WTC11 (cell line): ENCODE results near the gene NOXA1. TPM values are rescaled to one million over a fixed set of nuclear protein-coding genes. Genes with fewer than 3 reads are reported as not detected.

Experiments
- ATAC-seq: fragments of 200-7000 bp; cut with Tn5 transposase; 2 replicates; pipeline ENCODE4 v1.10.0; 2021; ENCODE audit warnings: mild to moderate bottlenecking, moderate library complexity
- CTCF ChIA-PET: fragments of 300-600 bp; sonication (Branson Sonifier 250); formaldehyde crosslinking; loops from one replicate; lab custom pipeline; 2021; ENCODE audit warnings: antibody characterized with exemption; lab: Charles Lee
- POLR2A ChIA-PET: fragments of 350-600 bp; sonication (Branson Sonifier 250); formaldehyde crosslinking; loops from one replicate; lab custom pipeline; 2021; ENCODE audit warnings: antibody characterized with exemption; lab: Charles Lee
- DNase-seq: peaks from one replicate; pipeline ENCODE4 v3.0.0; 2021; ENCODE audit warnings: low spot score
- H3K27ac Mint-ChIP-seq: 2 replicates; pipeline ENCODE4 v1.8.0; 2021; ENCODE audit warnings: mixed read lengths
- H3K27me3 Mint-ChIP-seq: 2 replicates; pipeline ENCODE4 v1.8.0; 2021; ENCODE audit warnings: low read depth, mild to moderate bottlenecking, moderate library complexity, mixed read lengths
- H3K36me3 Mint-ChIP-seq: 2 replicates; pipeline ENCODE4 v1.8.0; 2021; ENCODE audit warnings: mixed read lengths
- H3K4me1 Mint-ChIP-seq: 2 replicates; pipeline ENCODE4 v1.8.0; 2022; ENCODE audit warnings: mixed read lengths
- H3K4me3 Mint-ChIP-seq: 2 replicates; pipeline ENCODE4 v1.8.0; 2021; ENCODE audit warnings: mild to moderate bottlenecking, moderate library complexity, mixed read lengths
- H3K9me3 Mint-ChIP-seq: 2 replicates; pipeline ENCODE4 v1.8.0; 2021; ENCODE audit warnings: mixed read lengths
- ATF1 ChIP-seq: sonication (generic); formaldehyde crosslinking; IDR thresholded peaks from 2 replicates; pipeline ENCODE4 v1.8.1; 2023; ENCODE audit warnings: mild to moderate bottlenecking, moderate library complexity, missing genetic modification reagents
- ESRRA ChIP-seq: sonication (generic); formaldehyde crosslinking; IDR thresholded peaks from 2 replicates; pipeline ENCODE4 v1.8.1; 2022; ENCODE audit warnings: mild to moderate bottlenecking, missing genetic modification reagents, borderline replicate concordance
- GTF2I ChIP-seq: fragments of 250-450 bp; sonication (Bioruptor Pico); conservative IDR thresholded peaks from 2 replicates; pipeline ENCODE4 v1.4.0; 2021; ENCODE audit warnings: mild to moderate bottlenecking
- NR2C2 ChIP-seq: sonication (generic); formaldehyde crosslinking; IDR thresholded peaks from 2 replicates; pipeline ENCODE4 v1.8.0; 2022; ENCODE audit warnings: mild to moderate bottlenecking, missing genetic modification reagents
- RELA ChIP-seq: sonication (generic); formaldehyde crosslinking; IDR thresholded peaks from 2 replicates; pipeline ENCODE4 v1.8.1; 2022; ENCODE audit warnings: missing genetic modification reagents, mild to moderate bottlenecking, borderline replicate concordance
- ZNF219 ChIP-seq: sonication (generic); formaldehyde crosslinking; IDR thresholded peaks from 2 replicates; pipeline ENCODE4 v1.8.0; 2023; ENCODE audit warnings: missing genetic modification reagents, mild to moderate bottlenecking, borderline replicate concordance
- ZNF416 ChIP-seq: fragments of 250-450 bp; sonication (Bioruptor Pico); IDR thresholded peaks from 2 replicates; pipeline ENCODE4 v1.9.0; 2021; ENCODE audit warnings: mild to moderate bottlenecking, inconsistent platforms
- total RNA-seq: library from RNA; stranded (reverse); gene quantifications from 3 replicates; pipeline ENCODE4 v1.2.3, GENCODE V29; 2021
- TF ChIP-seq, protein P1 (sequence below): sonication (generic); formaldehyde crosslinking; IDR thresholded peaks from 2 replicates; pipeline ENCODE4 v1.8.1; 2023; ENCODE audit warnings: mild to moderate bottlenecking, moderate library complexity, missing genetic modification reagents
- TF ChIP-seq, protein P2 (sequence below): sonication (generic); formaldehyde crosslinking; IDR thresholded peaks from 2 replicates; pipeline ENCODE4 v1.8.1; 2022; ENCODE audit warnings: mild to moderate bottlenecking, moderate library complexity, missing genetic modification reagents
- TF ChIP-seq, protein P3 (sequence below): sonication (generic); formaldehyde crosslinking; IDR thresholded peaks from 2 replicates; pipeline ENCODE4 v1.8.0; 2022; ENCODE audit warnings: mild to moderate bottlenecking, missing genetic modification reagents
- TF ChIP-seq, protein P4 (sequence below): sonication (generic); formaldehyde crosslinking; IDR thresholded peaks from 2 replicates; pipeline ENCODE4 v1.8.1; 2022; ENCODE audit warnings: low read depth, missing genetic modification reagents, borderline replicate concordance
- TF ChIP-seq, protein P5 (sequence below): sonication (generic); formaldehyde crosslinking; IDR thresholded peaks from 2 replicates; pipeline ENCODE4 v1.8.0; 2023; ENCODE audit warnings: missing genetic modification reagents, mild to moderate bottlenecking, borderline replicate concordance
- TF ChIP-seq, protein P6 (sequence below): sonication (generic); formaldehyde crosslinking; IDR thresholded peaks from 2 replicates; pipeline ENCODE4 v1.8.0; 2022; ENCODE audit warnings: mild to moderate bottlenecking, missing genetic modification reagents

NOXA1 gene
- total RNA-seq, 1 experiment from 2014 or later: 2.9 TPM

DNA sequence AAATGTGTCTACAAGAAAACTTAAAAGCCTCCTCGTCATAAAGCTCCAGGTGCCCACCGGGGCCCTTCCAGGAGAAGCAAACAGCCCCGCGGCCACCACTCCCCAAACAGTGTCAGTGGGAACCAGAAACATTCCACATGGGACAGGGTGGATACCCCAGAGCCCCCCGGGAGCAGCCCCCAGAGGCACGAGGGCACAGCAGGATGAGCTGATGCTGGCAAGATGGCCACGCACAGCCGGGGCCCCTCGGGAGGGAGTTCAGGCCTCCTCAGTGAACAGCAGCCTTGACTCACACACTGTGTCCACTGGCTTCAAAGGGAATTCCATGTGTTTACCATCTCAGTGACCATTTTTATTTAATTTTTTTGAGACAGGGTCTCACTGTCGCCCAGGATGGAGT lies 10.8 kb upstream of the NOXA1 start (continued):
- TF ChIP-seq, protein P1, sequence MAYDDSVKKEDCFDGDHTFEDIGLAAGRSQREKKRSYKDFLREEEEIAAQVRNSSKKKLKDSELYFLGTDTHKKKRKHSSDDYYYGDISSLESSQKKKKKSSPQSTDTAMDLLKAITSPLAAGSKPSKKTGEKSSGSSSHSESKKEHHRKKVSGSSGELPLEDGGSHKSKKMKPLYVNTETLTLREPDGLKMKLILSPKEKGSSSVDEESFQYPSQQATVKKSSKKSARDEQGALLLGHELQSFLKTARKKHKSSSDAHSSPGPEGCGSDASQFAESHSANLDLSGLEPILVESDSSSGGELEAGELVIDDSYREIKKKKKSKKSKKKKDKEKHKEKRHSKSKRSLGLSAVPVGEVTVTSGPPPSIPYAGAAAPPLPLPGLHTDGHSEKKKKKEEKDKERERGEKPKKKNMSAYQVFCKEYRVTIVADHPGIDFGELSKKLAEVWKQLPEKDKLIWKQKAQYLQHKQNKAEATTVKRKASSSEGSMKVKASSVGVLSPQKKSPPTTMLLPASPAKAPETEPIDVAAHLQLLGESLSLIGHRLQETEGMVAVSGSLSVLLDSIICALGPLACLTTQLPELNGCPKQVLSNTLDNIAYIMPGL (CRISPR knock-in tag): no peak
- TF ChIP-seq, protein P2, sequence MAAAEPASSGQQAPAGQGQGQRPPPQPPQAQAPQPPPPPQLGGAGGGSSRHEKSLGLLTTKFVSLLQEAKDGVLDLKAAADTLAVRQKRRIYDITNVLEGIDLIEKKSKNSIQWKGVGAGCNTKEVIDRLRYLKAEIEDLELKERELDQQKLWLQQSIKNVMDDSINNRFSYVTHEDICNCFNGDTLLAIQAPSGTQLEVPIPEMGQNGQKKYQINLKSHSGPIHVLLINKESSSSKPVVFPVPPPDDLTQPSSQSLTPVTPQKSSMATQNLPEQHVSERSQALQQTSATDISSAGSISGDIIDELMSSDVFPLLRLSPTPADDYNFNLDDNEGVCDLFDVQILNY: no peak

DNA sequence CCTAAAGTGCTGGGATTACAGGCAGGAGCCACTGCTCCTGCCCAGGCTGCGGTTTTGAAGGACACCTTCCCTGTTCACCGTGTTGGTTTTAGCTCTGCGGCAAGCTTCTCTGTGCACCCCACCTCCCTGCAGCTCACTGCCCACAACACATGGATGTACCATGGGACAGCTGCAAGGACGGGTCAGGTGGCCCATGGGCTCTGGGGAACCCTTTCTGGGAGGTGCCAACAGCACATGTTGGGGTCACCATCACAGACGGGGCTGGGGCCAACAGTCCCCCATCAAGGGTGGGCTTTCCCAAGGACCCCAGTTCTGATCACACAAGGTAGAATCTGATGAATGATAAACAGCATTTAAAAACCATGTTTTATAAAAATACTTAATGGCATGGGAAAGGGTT lies 7.7 kb upstream of the NOXA1 start:
- DNase-seq: no peak
- Mint-ChIP-seq H3K4me3 (no peak overlapping the region), H3K4me1 (no peaks in the 10 kb centered on the region), H3K27ac (no peak overlapping the region), H3K36me3 (no peaks in the 10 kb centered on the region), H3K27me3 (no peaks in the 10 kb centered on the region), H3K9me3 (no peaks in the 10 kb centered on the region)
- TF ChIP-seq, protein P3, sequence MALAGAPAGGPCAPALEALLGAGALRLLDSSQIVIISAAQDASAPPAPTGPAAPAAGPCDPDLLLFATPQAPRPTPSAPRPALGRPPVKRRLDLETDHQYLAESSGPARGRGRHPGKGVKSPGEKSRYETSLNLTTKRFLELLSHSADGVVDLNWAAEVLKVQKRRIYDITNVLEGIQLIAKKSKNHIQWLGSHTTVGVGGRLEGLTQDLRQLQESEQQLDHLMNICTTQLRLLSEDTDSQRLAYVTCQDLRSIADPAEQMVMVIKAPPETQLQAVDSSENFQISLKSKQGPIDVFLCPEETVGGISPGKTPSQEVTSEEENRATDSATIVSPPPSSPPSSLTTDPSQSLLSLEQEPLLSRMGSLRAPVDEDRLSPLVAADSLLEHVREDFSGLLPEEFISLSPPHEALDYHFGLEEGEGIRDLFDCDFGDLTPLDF: no peak
- ChIA-PET POLR2A (no interaction called here), CTCF (interaction anchor here (1.0 kb wide), 1 partner anchor 94 kb away, joined by 3 read pairs; no protein-coding TSS in a partner anchor)
- ATAC-seq: no peak

DNA sequence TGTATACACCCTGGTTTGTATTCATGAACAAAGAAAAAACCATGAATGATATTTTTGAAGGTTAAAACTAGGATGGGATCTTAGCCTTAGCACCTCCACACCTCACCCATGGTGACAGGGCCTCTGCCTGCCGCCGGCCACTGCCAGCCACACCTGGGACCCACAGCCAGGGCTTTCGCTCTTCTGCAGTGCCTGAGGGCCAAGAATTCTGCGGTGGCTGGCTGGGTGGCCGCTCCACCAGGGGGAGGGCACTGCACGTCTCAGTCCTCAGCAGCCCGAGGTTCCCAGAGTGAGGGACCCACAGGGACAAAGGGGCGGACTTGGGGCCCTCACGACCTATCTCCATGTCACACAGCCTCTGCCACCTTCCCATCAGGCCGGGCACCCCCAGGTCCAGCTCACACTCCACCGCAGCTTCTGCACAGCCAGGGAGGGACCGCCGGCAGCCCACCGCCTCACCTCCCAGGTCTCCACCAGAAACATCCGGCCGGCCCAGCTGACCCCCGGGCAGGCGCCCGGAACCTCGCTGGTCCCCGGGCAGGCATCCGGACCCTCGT lies 7.1 kb upstream of the NOXA1 start:
- H3K36me3 Mint-ChIP-seq: no peaks in the 10 kb centered on the region
- ATAC-seq (no peak), DNase-seq (no peak)
- no peaks in the 10 kb centered on the region for H3K9me3 Mint-ChIP-seq
- H3K27ac Mint-ChIP-seq: no peak overlapping the region
- H3K4me1 Mint-ChIP-seq: no peaks in the 10 kb centered on the region
- CTCF ChIA-PET: interaction anchor here (1.0 kb wide), 1 partner anchor 93 kb away, joined by 3 read pairs; no protein-coding TSS in a partner anchor
- H3K4me3 Mint-ChIP-seq: no peak overlapping the region
- TF ChIP-seq, protein P4, sequence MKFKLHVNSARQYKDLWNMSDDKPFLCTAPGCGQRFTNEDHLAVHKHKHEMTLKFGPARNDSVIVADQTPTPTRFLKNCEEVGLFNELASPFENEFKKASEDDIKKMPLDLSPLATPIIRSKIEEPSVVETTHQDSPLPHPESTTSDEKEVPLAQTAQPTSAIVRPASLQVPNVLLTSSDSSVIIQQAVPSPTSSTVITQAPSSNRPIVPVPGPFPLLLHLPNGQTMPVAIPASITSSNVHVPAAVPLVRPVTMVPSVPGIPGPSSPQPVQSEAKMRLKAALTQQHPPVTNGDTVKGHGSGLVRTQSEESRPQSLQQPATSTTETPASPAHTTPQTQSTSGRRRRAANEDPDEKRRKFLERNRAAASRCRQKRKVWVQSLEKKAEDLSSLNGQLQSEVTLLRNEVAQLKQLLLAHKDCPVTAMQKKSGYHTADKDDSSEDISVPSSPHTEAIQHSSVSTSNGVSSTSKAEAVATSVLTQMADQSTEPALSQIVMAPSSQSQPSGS (CRISPR knock-in tag): no peak
- TF ChIP-seq RELA (CRISPR knock-in tag): no peak
- TF ChIP-seq NR2C2 (CRISPR knock-in tag): no peak
- TF ChIP-seq, all 79 proteins: peak for 0
- POLR2A ChIA-PET: no interaction called here
- H3K27me3 Mint-ChIP-seq: no peaks in the 10 kb centered on the region

DNA sequence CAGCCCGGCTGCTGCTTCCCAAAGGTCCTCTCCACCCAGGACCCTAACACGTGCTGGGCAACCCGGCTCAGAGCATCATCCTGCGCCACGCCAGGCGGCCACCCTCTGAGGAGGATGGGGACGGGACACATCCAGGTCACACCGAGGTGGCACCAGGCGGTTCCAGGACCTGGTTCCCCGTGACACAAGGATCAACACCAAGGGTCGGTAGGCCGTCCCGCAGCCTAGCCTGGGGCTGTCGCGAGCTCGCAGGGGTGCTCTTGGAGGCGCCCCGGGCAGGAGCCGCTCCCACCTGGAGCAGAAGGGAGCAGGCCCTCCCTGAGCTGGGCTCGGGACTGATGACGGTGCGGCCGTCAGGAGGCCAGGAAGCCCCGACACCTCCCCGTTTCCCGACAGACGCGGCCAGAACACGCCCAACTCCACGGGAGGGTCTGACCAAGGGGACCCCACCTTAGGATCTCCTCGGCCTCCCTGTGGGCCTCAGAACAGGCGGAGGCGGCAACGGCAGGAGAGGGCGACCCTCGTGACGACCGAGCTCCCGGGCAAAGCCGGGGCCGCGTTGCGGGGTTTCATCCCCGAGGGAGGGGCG lies 6.5 kb upstream of the NOXA1 start:
- Mint-ChIP-seq H3K4me1 (no peaks in the 10 kb centered on the region), H3K4me3 (no peak overlapping the region), H3K36me3 (no peaks in the 10 kb centered on the region), H3K27ac (no peak overlapping the region), H3K27me3 (no peaks in the 10 kb centered on the region), H3K9me3 (no peaks in the 10 kb centered on the region)
- ChIA-PET CTCF (interaction anchor here (0.5 kb wide), 1 partner anchor 41 kb away, joined by 3 read pairs; no protein-coding TSS in a partner anchor), POLR2A (no interaction called here)
- ATAC-seq (no peak), DNase-seq (no peak)
- TF ChIP-seq, protein P5, sequence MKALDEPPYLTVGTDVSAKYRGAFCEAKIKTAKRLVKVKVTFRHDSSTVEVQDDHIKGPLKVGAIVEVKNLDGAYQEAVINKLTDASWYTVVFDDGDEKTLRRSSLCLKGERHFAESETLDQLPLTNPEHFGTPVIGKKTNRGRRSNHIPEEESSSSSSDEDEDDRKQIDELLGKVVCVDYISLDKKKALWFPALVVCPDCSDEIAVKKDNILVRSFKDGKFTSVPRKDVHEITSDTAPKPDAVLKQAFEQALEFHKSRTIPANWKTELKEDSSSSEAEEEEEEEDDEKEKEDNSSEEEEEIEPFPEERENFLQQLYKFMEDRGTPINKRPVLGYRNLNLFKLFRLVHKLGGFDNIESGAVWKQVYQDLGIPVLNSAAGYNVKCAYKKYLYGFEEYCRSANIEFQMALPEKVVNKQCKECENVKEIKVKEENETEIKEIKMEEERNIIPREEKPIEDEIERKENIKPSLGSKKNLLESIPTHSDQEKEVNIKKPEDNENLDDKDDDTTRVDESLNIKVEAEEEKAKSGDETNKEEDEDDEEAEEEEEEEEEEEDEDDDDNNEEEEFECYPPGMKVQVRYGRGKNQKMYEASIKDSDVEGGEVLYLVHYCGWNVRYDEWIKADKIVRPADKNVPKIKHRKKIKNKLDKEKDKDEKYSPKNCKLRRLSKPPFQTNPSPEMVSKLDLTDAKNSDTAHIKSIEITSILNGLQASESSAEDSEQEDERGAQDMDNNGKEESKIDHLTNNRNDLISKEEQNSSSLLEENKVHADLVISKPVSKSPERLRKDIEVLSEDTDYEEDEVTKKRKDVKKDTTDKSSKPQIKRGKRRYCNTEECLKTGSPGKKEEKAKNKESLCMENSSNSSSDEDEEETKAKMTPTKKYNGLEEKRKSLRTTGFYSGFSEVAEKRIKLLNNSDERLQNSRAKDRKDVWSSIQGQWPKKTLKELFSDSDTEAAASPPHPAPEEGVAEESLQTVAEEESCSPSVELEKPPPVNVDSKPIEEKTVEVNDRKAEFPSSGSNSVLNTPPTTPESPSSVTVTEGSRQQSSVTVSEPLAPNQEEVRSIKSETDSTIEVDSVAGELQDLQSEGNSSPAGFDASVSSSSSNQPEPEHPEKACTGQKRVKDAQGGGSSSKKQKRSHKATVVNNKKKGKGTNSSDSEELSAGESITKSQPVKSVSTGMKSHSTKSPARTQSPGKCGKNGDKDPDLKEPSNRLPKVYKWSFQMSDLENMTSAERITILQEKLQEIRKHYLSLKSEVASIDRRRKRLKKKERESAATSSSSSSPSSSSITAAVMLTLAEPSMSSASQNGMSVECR (CRISPR knock-in tag): no peak
- TF ChIP-seq ZNF219 (no peak), ZNF416 (no peak), GTF2I (CRISPR knock-in tag) (no peak), ESRRA (CRISPR knock-in tag) (no peak), ATF1 (no peak)
- TF ChIP-seq, protein P6, sequence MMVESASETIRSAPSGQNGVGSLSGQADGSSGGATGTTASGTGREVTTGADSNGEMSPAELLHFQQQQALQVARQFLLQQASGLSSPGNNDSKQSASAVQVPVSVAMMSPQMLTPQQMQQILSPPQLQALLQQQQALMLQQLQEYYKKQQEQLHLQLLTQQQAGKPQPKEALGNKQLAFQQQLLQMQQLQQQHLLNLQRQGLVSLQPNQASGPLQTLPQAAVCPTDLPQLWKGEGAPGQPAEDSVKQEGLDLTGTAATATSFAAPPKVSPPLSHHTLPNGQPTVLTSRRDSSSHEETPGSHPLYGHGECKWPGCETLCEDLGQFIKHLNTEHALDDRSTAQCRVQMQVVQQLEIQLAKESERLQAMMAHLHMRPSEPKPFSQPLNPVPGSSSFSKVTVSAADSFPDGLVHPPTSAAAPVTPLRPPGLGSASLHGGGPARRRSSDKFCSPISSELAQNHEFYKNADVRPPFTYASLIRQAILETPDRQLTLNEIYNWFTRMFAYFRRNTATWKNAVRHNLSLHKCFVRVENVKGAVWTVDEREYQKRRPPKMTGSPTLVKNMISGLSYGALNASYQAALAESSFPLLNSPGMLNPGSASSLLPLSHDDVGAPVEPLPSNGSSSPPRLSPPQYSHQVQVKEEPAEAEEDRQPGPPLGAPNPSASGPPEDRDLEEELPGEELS (CRISPR knock-in tag): no peak
